ENCODE measurements around the gene GPR158. TPM values are rescaled to one million over a fixed set of nuclear protein-coding genes. Genes with fewer than 3 reads are reported as not detected.

The GPR158 gene
- total and polyA plus RNA-seq, 7 donors, result 0.01 to 0.19 (median 0.06) TPM; not detected in 4

DNA sequence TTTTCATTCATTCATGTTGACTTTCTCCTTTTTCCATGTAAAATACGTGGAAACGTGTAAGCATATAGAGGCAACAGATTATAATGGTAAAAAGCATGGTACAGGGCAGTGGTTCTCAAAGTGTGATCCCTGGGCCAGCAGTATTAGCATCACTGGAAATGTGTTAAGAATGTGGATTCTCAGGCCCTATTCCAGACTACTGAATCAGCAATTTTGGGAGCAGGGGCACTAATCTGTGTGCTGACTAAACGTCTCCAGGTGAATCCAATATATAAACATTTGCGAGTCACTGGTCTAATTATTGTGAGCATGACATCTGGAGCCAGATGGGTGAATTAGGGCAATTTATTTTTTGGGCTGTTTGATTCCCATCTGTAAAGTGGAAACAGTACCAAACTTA is 5.1 kb upstream of the GPR158 start:
- no peak for DNase-seq
- ATAC-seq, result no peak
- Histone ChIP-seq H3K27ac (no peak overlapping the region), H3K9me3 (no peaks in the 10 kb centered on the region), H3K4me1 (no peaks in the 10 kb centered on the region), H3K27me3 (ENCODE audit: insufficient read depth in 3 of 3, low read length in 2 of 3) (peaks cover 1 to 27% (median 3%) of the 10 kb centered on the region in 3 donors), H3K4me3 (no peak overlapping the region), H3K36me3 (ENCODE audit: insufficient read depth in 1 of 2, low read depth in 1 of 2) (no peaks in the 10 kb centered on the region)
- TF ChIP-seq, protein P1, sequence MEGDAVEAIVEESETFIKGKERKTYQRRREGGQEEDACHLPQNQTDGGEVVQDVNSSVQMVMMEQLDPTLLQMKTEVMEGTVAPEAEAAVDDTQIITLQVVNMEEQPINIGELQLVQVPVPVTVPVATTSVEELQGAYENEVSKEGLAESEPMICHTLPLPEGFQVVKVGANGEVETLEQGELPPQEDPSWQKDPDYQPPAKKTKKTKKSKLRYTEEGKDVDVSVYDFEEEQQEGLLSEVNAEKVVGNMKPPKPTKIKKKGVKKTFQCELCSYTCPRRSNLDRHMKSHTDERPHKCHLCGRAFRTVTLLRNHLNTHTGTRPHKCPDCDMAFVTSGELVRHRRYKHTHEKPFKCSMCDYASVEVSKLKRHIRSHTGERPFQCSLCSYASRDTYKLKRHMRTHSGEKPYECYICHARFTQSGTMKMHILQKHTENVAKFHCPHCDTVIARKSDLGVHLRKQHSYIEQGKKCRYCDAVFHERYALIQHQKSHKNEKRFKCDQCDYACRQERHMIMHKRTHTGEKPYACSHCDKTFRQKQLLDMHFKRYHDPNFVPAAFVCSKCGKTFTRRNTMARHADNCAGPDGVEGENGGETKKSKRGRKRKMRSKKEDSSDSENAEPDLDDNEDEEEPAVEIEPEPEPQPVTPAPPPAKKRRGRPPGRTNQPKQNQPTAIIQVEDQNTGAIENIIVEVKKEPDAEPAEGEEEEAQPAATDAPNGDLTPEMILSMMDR (IDR thresholded peaks at IDR 0.05), result no peak
- intact Hi-C loops (cut with DNase I), result no loop called here
- WGBS, 3 donors, result 74 to 78% (median 75%) methylated on average over 4 of the region's 4 CpGs

DNA sequence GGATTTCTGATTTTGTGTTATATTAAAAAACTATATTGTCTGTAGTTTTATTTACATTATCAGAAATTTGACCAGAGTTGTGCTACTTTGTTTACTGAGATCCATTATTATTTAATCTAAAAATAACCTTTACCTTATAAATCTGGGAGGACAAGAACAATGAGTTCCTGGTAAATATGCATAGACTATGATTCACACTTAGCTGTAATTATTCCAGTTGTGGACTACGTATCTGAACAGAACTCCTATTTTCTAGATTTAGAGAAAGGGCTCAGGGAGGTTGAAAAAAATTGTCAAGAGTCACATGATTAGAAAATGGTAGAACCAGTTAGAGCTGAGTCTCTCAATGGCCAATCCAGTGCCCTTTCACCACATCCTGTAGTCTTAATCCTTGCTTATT is 4.2 kb upstream of the GPR158 start:
- DNase-seq, result no peak
- Histone ChIP-seq H3K9me3 (no peaks in the 10 kb centered on the region), H3K4me1 (peaks cover 3% of the 10 kb centered on the region), H3K27me3 (ENCODE audit: insufficient read depth in 3 of 3, low read length in 2 of 3) (peaks cover 3 to 36% (median 9%) of the 10 kb centered on the region in 3 donors), H3K27ac (no peak overlapping the region), H3K4me3 (no peak overlapping the region), H3K36me3 (ENCODE audit: insufficient read depth in 1 of 2, low read depth in 1 of 2) (no peaks in the 10 kb centered on the region)
- 50 to 69% (median 64%) methylated on average over 1 of the region's 1 CpG for WGBS, 3 donors
- intact Hi-C loops (cut with DNase I), result no loop called here
- no peak for ATAC-seq
- TF ChIP-seq, protein P1 (IDR thresholded peaks at IDR 0.05), result no peak

DNA sequence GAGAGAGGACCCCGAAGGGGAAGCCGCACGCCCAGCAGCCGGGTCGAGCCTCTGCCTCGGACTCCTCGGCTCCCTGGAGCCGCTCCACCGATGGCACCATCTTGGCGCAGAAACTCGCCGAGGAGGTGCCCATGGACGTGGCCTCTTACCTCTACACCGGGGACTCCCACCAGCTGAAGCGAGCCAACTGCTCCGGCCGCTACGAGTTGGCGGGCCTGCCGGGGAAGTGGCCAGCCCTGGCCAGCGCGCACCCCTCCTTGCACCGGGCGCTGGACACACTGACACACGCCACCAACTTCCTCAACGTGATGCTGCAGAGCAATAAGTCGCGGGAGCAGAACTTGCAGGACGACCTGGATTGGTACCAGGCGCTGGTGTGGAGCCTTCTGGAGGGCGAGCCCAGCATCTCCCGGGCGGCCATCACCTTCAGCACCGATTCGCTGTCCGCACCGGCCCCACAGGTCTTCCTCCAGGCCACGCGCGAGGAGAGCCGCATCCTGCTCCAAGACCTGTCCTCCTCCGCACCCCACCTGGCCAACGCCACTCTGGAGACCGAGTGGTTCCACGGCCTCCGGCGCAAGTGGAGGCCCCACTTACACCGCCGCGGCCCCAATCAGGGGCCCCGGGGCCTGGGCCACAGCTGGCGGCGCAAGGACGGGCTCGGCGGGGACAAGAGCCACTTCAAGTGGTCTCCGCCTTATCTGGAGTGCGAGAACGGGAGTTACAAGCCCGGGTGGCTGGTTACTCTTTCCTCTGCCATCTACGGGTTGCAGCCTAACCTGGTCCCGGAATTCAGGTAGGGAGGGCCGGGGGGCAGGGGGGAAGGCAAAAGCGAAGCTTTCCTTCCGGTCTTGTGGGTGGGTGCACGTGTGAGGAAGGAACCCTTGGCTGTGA is 973 bp downstream of the GPR158 start:
- peaks cover 6 to 74% (median 18%) of the 10 kb centered on the region in 3 donors for H3K27me3 ChIP-seq (ENCODE audit: insufficient read depth in 3 of 3, low read length in 2 of 3)
- no peaks in the 10 kb centered on the region for H3K9me3 ChIP-seq
- H3K4me3 ChIP-seq, result no peak overlapping the region
- TF ChIP-seq, protein P1 (IDR thresholded peaks at IDR 0.05), result no peak
- 1 to 3% (median 2%) methylated on average over 62 to 66 of the region's 66 CpGs for WGBS, 3 donors
- DNase-seq (no peak), ATAC-seq (no peak)
- intact Hi-C loops (cut with DNase I), result no loop called here
- H3K27ac ChIP-seq, result no peak overlapping the region
- peaks cover 3% of the 10 kb centered on the region for H3K4me1 ChIP-seq
- H3K36me3 ChIP-seq (ENCODE audit: insufficient read depth in 1 of 2, low read depth in 1 of 2), result no peaks in the 10 kb centered on the region

DNA sequence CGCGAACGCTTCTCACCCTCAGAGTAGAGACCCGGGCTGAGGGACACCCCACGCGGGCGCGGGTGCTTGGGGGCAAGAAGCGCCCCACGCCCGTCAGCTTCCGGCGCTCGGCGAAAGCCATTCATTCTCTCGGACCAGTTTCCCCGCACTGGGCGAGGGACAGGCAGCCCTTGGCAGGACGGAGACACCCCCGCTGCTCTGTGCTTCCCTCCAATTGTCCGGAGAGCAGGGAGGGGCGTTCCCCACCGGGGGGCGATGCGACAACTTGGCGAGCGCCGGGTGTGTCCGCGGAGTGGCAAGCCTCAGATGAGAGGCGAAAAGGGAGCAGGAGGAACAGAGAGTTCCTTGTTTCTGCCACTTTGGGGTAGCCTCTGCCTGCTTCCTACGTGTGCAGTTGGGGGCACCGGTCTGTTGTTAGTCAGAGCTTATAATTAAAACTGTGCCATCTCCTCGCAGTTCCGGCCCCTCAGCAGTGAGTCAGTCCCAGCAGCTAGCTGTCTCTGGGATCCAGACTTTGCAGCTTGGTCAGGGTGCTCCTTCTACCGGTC is 1.7 kb downstream of the GPR158 start:
- Histone ChIP-seq H3K9me3 (no peaks in the 10 kb centered on the region), H3K4me1 (peaks cover 3% of the 10 kb centered on the region), H3K27ac (no peak overlapping the region), H3K27me3 (ENCODE audit: insufficient read depth in 3 of 3, low read length in 2 of 3) (peaks cover 6 to 71% (median 18%) of the 10 kb centered on the region in 3 donors), H3K4me3 (no peak overlapping the region), H3K36me3 (ENCODE audit: insufficient read depth in 1 of 2, low read depth in 1 of 2) (no peaks in the 10 kb centered on the region)
- TF ChIP-seq, protein P1 (IDR thresholded peaks at IDR 0.05), result no peak
- no peak for DNase-seq
- intact Hi-C loops (cut with DNase I), result no loop called here
- no peak for ATAC-seq
- WGBS, 3 donors, result 1 to 2% (median 1%) methylated on average over 35 to 36 of the region's 36 CpGs

Measured in psoas muscle (tissue), 8 donors.